Endodermal cell (in vitro differentiated cells): ENCODE measurements around the gene ICAM3. TPM values are rescaled to one million over a fixed set of nuclear protein-coding genes. Genes with fewer than 3 reads are reported as not detected.

ENCODE experiments used
- DNase-seq: peaks from one replicate; pipeline ENCODE4 v3.0.0-alpha.2; 2017
- H3K27ac ChIP-seq: 2 replicates; pipeline ENCODE4 v1.5.1; 2013; ENCODE audit warnings: mild to moderate bottlenecking, low read depth, low read length, moderate library complexity
- H3K27me3 ChIP-seq: 2 replicates; pipeline ENCODE4 v1.6.1; 2013; ENCODE audit warnings: mild to moderate bottlenecking, low read length, moderate library complexity; ENCODE audit not compliant: insufficient read depth, control insufficient read depth, poor library complexity, severe bottlenecking
- H3K36me3 ChIP-seq: 2 replicates; pipeline ENCODE4 v1.7.0; 2013; ENCODE audit warnings: mild to moderate bottlenecking, low read length, moderate library complexity; ENCODE audit not compliant: control insufficient read depth, insufficient read depth
- H3K4me1 ChIP-seq: one replicate; pipeline ENCODE4 v1.7.0; 2013; ENCODE audit warnings: low read length; ENCODE audit not compliant: control insufficient read depth, insufficient read depth
- H3K4me3 ChIP-seq: 2 replicates; pipeline ENCODE4 v1.5.1; 2013; ENCODE audit warnings: mild to moderate bottlenecking, low read length, moderate library complexity
- H3K9ac ChIP-seq: 2 replicates; pipeline ENCODE4 v1.6.1; 2013; ENCODE audit warnings: mild to moderate bottlenecking, low read length, moderate library complexity; ENCODE audit not compliant: poor library complexity, severe bottlenecking; ENCODE audit errors: extremely low read depth
- H3K9me3 ChIP-seq: 2 replicates; pipeline ENCODE4 v1.6.1; 2013; ENCODE audit warnings: mild to moderate bottlenecking, low read length, moderate library complexity; ENCODE audit not compliant: control insufficient read depth
- H3K27ac Mint-ChIP-seq: 2 replicates; pipeline ENCODE4 v1.8.0; 2020; ENCODE audit warnings: mixed read lengths
- H3K27me3 Mint-ChIP-seq: 2 replicates; pipeline ENCODE4 v1.8.0; 2021; ENCODE audit warnings: mild to moderate bottlenecking, mixed read lengths; ENCODE audit not compliant: insufficient read depth
- H3K36me3 Mint-ChIP-seq: 2 replicates; pipeline ENCODE4 v1.8.0; 2020; ENCODE audit warnings: low read depth, mixed read lengths
- H3K4me1 Mint-ChIP-seq: 2 replicates; pipeline ENCODE4 v1.8.0; 2020; ENCODE audit warnings: mixed read lengths
- H3K4me3 Mint-ChIP-seq: 2 replicates; pipeline ENCODE4 v1.8.0; 2020; ENCODE audit warnings: mild to moderate bottlenecking, moderate library complexity, mixed read lengths
- H3K9me3 Mint-ChIP-seq: 2 replicates; pipeline ENCODE4 v1.8.0; 2020; ENCODE audit warnings: mild to moderate bottlenecking, mixed read lengths
- CTCF ChIP-seq: fragments of 200-600 bp; sonication (generic); conservative IDR thresholded peaks from 2 replicates; pipeline ENCODE4 v1.5.0; 2021; ENCODE audit warnings: antibody characterized with exemption, mild to moderate bottlenecking
- WGBS, 2 experiments: methylation state at CpG; one replicate each; pipeline versions ENCODE4 v1.1.5 to v1.1.7; 2013; ENCODE audit warnings: missing lambda C conversion rate in 2 of 2, mixed read lengths in 1 of 2; ENCODE audit not compliant: insufficient coverage in 1 of 2, insufficient read length in 1 of 2; 5-methylcytosine and 5-hydroxymethylcytosine counted together
- total RNA-seq, 2 donors: library from RNA; stranded (reverse); fragmentation: NEBNext Ultra II Directional in 1 of 2; extraction: Animal tissue kit (Norgen Biotek cat#: 25700) in 1 of 2; gene quantifications; 2 replicates in 1 of 2; 3 replicates in 1 of 2; pipeline ENCODE4 v1.2.1, GENCODE V29; 2021

ICAM3 gene
- total RNA-seq, 2 donors from 2014 or later, result 2.7 to 13.7 TPM

- Histone ChIP-seq H3K36me3 (peaks cover 22% of the 10 kb centered on the region), H3K4me3 (no peak overlapping the region), H3K9ac (no peak overlapping the region), H3K4me1 (no peaks in the 10 kb centered on the region), H3K27ac (no peak overlapping the region), H3K9me3 (no peaks in the 10 kb centered on the region), H3K27me3 (no peaks in the 10 kb centered on the region)
- no peaks in the 10 kb centered on the region for H3K27me3 Mint-ChIP-seq
- WGBS, 2 experiments, result 93 to 96% methylated on average over 10 to 18 of the region's 18 CpGs
- DNase-seq, result no peak
- no peak for TF ChIP-seq CTCF
- H3K36me3 Mint-ChIP-seq, result peaks cover 46% of the 10 kb centered on the region
- no peak overlapping the region for H3K4me3 Mint-ChIP-seq
- no peaks in the 10 kb centered on the region for H3K9me3 Mint-ChIP-seq
- H3K4me1 Mint-ChIP-seq, result no peaks in the 10 kb centered on the region
- no peak overlapping the region for H3K27ac Mint-ChIP-seq
Observed at GRCh38 chr19:10362259-10362658, 22.8 kb upstream of the ICAM3 start.

GRCh38 chr19:10361569-10362011, 22.2 kb upstream of the ICAM3 start:
- Mint-ChIP-seq H3K4me1 (no peaks in the 10 kb centered on the region), H3K4me3 (no peak overlapping the region), H3K36me3 (peaks cover 42% of the 10 kb centered on the region), H3K27ac (no peak overlapping the region), H3K27me3 (no peaks in the 10 kb centered on the region), H3K9me3 (no peaks in the 10 kb centered on the region)
- Histone ChIP-seq H3K9me3 (no peaks in the 10 kb centered on the region), H3K27ac (no peak overlapping the region), H3K4me3 (no peak overlapping the region), H3K9ac (no peak overlapping the region), H3K36me3 (peaks cover 22% of the 10 kb centered on the region), H3K4me1 (no peaks in the 10 kb centered on the region), H3K27me3 (no peaks in the 10 kb centered on the region)
- 87 to 96% methylated on average over 9 to 16 of the region's 16 CpGs for WGBS, 2 experiments
- DNase-seq, result peak; percentile 53
- TF ChIP-seq CTCF, result no peak

GRCh38 chr19:10356431-10356830, 17.0 kb upstream of the ICAM3 start:
- Histone ChIP-seq H3K4me1 (no peaks in the 10 kb centered on the region), H3K27ac (no peak overlapping the region), H3K4me3 (no peak overlapping the region), H3K9ac (no peak overlapping the region), H3K9me3 (no peaks in the 10 kb centered on the region), H3K36me3 (peaks cover 7% of the 10 kb centered on the region), H3K27me3 (no peaks in the 10 kb centered on the region)
- no peak overlapping the region for H3K27ac Mint-ChIP-seq
- no peak overlapping the region for H3K4me3 Mint-ChIP-seq
- H3K36me3 Mint-ChIP-seq, result peaks cover 29% of the 10 kb centered on the region
- H3K27me3 Mint-ChIP-seq, result no peaks in the 10 kb centered on the region
- WGBS, 2 experiments, result 94 to 100% methylated on average over 10 to 12 of the region's 12 CpGs
- DNase-seq, result no peak
- H3K4me1 Mint-ChIP-seq, result peaks cover 10% of the 10 kb centered on the region
- H3K9me3 Mint-ChIP-seq, result no peaks in the 10 kb centered on the region
- TF ChIP-seq CTCF, result no peak
